GM18511 (cell line): ENCODE measurements around the gene CD14.
"Not testable (repeated sequence)": the region's sequence is repeated elsewhere in the genome, so short reads cannot be mapped to it uniquely, and the experiment has no call there.

Experiments
- ATAC-seq: cut with Tn5 transposase; IDR thresholded peaks from one replicate; pipeline ENCODE4 v1.9.1; 2021; ENCODE audit warnings: mild to moderate bottlenecking, moderate library complexity; ENCODE audit not compliant: unreplicated experiment

CD14 gene

DNA sequence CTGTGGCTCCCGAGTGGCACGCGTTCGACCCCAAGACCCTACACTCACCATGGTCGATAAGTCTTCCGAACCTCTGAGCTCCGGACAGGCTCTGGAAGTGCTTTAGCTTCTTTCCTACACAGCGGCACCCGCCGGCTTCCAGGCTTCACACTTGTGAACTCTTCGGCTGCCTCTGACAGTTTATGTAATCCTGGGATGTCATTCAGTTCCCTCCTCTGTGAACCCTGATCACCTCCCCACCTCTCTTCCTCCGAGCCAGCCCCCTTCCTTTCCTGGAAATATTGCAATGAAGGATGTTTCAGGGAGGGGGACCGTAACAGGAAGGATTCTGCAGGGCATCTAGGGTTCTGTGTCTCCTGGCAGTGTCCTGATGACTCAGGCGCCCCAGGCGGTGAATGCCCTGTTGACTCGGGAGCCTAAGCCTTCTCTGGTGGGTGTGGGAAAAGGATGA, at the start of gene CD14:
CD14 (minus strand) TSS at position 155 of the 451 bp plus-strand sequence; CDS start at position 51, 104 bp downstream.
- peak; percentile 10 for ATAC-seq

DNA sequence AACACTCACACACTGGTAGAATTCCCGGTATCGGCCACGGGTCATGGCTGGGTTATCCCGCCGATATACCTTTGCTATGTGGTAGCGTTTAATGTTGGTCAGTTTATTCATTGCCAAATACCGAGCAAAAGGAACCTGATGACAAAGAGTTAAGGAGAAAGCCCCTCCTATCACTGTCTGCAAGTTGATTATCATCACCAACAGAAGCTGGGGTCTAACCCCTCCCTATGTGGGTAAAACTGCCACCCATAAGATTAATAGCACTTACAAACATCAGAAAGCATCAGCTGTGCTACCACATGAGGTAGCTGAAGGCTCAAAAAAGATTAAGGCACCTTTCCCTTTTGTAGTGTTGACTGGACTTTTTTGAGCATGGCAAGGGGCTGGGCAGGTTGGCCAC, 46.0 kb upstream of the CD14 start:
- ATAC-seq = no peak

DNA sequence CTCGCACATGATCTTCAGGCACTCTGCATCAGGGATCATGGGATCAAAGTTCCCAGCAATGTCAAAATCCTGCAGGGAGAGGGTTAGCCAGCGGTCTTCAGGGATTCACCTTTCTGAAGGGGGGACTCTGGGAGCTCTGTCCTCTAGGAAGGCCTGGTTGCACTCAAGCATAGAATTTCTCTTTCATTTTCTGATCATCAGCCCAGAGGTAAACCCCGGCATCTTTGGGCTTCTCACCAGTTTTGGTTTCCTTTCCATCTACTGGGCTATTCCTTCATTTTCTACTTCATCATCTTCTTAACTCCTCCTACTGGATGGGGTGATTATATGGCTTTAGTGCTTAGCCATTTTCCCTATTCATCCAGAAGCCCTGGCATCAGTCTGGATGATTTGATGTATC, 45.0 kb upstream of the CD14 start:
- peak; percentile 72 for ATAC-seq

GRCh38 chr5:140674629-140675028, 41.7 kb upstream of the CD14 start:
- no peak for ATAC-seq

DNA sequence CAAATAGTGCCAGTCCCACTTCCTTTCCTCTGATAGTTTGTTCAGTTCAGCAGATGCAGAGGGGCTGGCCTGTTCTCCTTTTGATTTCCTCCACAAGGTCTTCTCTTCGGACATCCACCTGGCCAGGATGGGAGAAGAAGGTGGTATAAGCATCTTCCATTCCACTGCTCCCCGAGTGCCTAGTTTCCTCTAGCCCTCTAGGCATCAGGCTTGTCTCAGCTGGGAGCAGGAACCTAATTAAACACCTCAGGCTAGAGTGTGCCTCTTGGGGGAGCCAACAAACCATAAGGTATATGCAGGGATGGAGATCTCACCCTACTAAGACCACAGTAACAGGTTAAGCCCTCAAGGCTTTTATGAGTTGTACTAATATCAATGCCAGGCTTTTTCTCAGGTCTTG, 41.2 kb upstream of the CD14 start:
- ATAC-seq = no peak

GRCh38 chr5:140673187-140673976, 40.4 kb upstream of the CD14 start, which contains the start of gene DND1:
DND1 (minus strand) TSS chr5:140673576; CDS start chr5:140673542, 34 bp downstream.
- no peak for ATAC-seq

- ATAC-seq = no peak
Measured at GRCh38 chr5:140672455-140673186, 39.6 kb upstream of the CD14 start.

GRCh38 chr5:140671472-140672125, 38.6 kb upstream of the CD14 start:
- no peak for ATAC-seq

- not testable (repeated sequence) for ATAC-seq
Measured at GRCh38 chr5:140671035-140671434, 38.1 kb upstream of the CD14 start.

DNA sequence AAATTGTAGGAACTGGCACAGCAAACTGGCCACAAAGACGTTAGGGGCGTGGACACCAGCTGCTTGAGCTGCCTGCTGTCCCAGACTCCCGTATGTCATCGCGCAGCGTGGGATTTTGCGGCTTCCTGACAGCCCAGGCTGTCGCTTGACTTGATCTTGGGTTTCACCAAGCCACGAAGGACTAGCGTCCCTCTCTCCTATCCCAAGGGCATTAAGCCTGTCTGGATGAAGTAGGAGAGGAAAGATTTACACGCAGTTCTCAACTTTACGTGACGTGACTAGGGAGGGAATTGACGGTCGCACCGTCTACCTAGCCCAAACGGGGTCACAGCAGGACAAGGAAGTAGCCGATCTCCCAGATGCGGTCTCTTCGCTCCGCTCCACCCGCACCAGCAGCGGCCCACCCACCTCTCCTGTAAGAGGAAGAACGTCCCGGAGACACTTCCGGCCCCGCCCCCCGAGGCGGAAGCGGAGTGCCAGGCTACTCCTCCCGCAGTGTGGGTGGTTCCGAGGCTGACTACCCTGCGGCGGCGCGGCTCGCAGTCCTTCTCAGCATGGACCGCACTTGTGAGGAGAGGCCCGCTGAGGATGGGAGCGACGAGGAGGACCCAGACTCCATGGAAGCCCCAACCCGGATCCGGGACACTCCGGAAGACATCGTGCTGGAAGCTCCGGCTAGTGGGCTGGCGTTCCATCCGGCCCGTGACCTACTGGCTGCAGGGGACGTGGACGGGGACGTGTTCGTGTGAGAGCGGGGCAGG, 31.6 kb upstream of the CD14 start, which contains the start of gene WDR55:
WDR55 (plus strand) TSS at position 546 of the 761 bp plus-strand sequence; CDS start at position 555, 9 bp downstream.
- peak; percentile 98 for ATAC-seq

DNA sequence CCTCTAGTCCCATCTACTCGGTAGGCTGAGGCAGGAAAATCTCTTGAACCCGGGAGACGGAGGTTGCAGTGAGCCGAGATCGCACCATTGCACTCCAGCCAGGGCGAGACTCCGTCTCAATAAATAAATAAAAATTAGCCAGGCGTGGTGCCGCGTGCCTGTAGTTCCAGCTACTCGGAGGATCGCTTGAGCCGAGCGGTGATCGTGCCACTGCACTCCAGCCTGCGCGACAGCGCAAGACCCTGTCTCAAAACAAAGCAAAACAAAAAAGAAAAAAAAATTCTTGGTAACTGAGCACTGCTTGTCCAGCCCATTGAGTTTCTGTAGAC, 31.0 kb upstream of the CD14 start:
- ATAC-seq = no peak

DNA sequence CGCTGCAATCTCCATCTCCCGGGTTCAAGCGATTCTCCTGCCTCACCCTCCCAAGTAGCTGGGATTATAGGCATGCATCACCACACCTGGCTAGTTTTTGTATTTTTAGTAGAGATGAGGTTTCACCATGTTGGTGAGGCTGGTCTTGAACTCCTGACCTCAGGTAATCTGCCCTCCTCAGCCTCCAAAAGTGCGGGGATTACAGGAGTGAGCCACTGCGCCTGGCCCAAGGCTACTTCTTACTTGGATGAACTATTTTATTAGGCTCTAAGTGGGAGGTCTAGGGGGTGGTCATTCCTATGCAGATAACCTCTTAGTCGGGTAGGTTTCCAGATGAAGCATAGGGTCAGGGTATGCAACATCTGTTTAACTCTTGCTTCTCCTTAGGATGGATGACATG, 27.4 kb upstream of the CD14 start:
- not testable (repeated sequence) for ATAC-seq

GRCh38 chr5:140658870-140659269, 25.9 kb upstream of the CD14 start:
- ATAC-seq = no peak

- ATAC-seq = peak; percentile 49
Measured at GRCh38 chr5:140647042-140647419, 14.1 kb upstream of the CD14 start.

DNA sequence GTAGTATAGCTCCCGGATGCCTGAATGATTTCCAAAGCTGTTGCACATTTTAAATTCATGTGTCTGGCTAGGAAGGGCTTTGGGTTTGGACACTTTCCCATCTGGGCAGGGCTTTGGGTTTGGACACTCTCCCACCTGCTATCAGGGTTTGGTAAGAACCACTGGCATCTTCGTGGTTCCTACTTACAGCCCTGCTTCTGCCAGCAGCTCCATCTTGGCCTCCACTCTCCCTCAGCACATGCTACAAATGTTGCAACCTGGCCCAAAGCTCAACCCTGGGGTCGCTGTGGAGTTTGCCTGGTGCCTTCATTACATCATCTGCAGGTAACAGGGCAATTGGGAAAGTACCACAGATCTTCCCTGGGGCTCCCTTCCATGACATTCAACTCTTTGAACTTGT, 9.7 kb upstream of the CD14 start:
- no peak for ATAC-seq

DNA sequence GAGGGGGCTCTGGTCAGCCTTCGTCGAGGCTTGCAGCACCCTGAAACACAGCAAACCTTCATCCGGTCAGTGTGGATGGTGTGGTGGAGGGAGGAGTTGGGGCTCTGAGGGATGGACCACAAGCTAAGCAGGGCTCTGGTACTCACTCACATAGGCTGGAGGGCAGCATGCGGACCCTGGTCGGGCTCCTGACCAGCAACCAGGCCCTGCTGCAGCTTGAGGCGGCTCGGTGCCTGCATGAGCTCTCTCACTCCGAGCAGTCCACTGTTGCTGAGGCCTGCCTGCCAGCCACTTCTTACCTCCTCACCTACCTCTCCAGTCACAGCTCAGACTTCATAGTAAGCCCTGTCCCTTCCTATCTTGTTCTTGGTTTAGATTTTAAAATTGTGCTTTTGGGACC, 8.7 kb upstream of the CD14 start:
- no peak for ATAC-seq

GRCh38 chr5:140639148-140639981, 6.4 kb upstream of the CD14 start, which contains the start of gene TMCO6:
TMCO6 (plus strand) TSS chr5:140639451; CDS start chr5:140639528, 77 bp downstream.
- ATAC-seq = peak; percentile 94

- ATAC-seq = not testable (repeated sequence)
Measured at GRCh38 chr5:140638898-140639147, 5.8 kb upstream of the CD14 start.

- ATAC-seq = no peak
Measured at GRCh38 chr5:140637371-140638100, 4.6 kb upstream of the CD14 start.
